Measurements from ENCODE around the gene SMG1.
"Not testable (repeated sequence)": the region's sequence is repeated elsewhere in the genome, so short reads cannot be mapped to it uniquely, and the experiment has no call there.

The SMG1 gene

GRCh38 chr16:18925986-18926865 lies at the start of gene SMG1:
SMG1 (minus strand) TSS chr16:18926408; CDS start chr16:18926041, 367 bp downstream.
- not testable (repeated sequence) for H3K4me1 ChIP-seq (ENCODE audit: control insufficient read depth in 1 of 2, insufficient read depth in 2 of 2, low read length in 2 of 2); H3K27me3 ChIP-seq (ENCODE audit: control insufficient read depth in 1 of 2, insufficient read depth in 2 of 2, low read length in 2 of 2); H3K9me3 ChIP-seq (ENCODE audit: control insufficient read depth in 1 of 2, low read length in 2 of 2); H3K36me3 ChIP-seq (ENCODE audit: control insufficient read depth in 1 of 2, insufficient read depth in 2 of 2, low read length in 2 of 2)
- Histone ChIP-seq H3K9ac (ENCODE audit: low read depth in 1 of 2, low read length in 2 of 2) (peak within 1 kb of the TSS; percentile 66), H3K4me3 (ENCODE audit: low read depth in 1 of 2, low read length in 2 of 2) (peak within 1 kb of the TSS; percentile 74 to 76), H3K27ac (ENCODE audit: low read depth, low read length) (peak within 1 kb of the TSS; percentile 92)

DNA sequence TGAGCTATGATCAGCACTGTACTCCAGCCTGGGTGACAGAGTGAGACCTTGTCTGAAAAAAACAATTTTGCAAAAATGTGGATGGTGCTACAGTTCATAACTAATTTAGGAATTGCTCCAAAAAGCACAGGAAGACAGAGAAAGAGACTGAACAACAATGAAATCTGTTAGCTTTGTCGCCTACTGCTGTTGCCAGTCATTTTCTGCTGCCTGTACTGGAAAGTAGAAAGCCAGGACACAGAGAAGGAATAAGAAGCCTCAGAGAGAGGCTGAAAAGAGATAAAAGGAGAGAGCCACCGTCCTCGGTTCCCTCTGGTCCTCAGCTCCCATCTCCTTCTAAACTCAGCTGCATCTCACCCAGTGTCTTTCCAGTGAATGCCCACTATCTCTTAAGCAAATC lies 48.9 kb upstream of the SMG1 start:
- Histone ChIP-seq H3K4me1 (ENCODE audit: control insufficient read depth in 1 of 2, insufficient read depth in 2 of 2, low read length in 2 of 2) (no peaks in the 10 kb centered on the region), H3K4me3 (ENCODE audit: low read depth in 1 of 2, low read length in 2 of 2) (no peak overlapping the region), H3K9ac (ENCODE audit: low read depth in 1 of 2, low read length in 2 of 2) (no peak overlapping the region), H3K27me3 (ENCODE audit: control insufficient read depth in 1 of 2, insufficient read depth in 2 of 2, low read length in 2 of 2) (no peaks in the 10 kb centered on the region), H3K36me3 (ENCODE audit: control insufficient read depth in 1 of 2, insufficient read depth in 2 of 2, low read length in 2 of 2) (no peaks in the 10 kb centered on the region), H3K9me3 (ENCODE audit: control insufficient read depth in 1 of 2, low read length in 2 of 2) (no peaks in the 10 kb centered on the region), H3K27ac (ENCODE audit: low read depth, low read length) (no peak overlapping the region)

DNA sequence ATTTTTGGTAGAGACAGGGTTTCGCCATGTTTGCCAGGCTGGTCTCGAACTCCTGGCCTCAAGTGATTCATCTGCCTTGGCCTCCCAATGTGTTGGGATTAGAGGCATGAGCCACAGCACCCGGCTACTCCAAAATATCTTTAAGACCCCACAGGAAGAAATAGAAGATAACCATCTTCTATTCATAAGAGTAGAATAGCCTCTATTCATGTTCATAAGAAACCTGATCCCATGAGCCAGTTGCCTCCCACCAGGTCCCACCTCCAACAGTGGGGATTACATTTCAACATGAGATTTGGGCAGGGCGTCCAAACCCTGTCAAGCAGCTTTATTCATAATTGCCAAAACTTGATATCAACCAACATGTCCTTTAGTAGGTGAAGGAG lies 43.6 kb upstream of the SMG1 start:
- Histone ChIP-seq H3K4me3 (ENCODE audit: low read depth in 1 of 2, low read length in 2 of 2) (no peak overlapping the region), H3K36me3 (ENCODE audit: control insufficient read depth in 1 of 2, insufficient read depth in 2 of 2, low read length in 2 of 2) (no peaks in the 10 kb centered on the region), H3K9ac (ENCODE audit: low read depth in 1 of 2, low read length in 2 of 2) (no peak overlapping the region), H3K9me3 (ENCODE audit: control insufficient read depth in 1 of 2, low read length in 2 of 2) (no peaks in the 10 kb centered on the region), H3K27me3 (ENCODE audit: control insufficient read depth in 1 of 2, insufficient read depth in 2 of 2, low read length in 2 of 2) (no peaks in the 10 kb centered on the region), H3K27ac (ENCODE audit: low read depth, low read length) (no peak overlapping the region), H3K4me1 (ENCODE audit: control insufficient read depth in 1 of 2, insufficient read depth in 2 of 2, low read length in 2 of 2) (no peaks in the 10 kb centered on the region)

- Histone ChIP-seq H3K4me3 (ENCODE audit: low read depth in 1 of 2, low read length in 2 of 2) (peak overlapping the region; percentile 26 to 45), H3K27me3 (ENCODE audit: control insufficient read depth in 1 of 2, insufficient read depth in 2 of 2, low read length in 2 of 2) (no peaks in the 10 kb centered on the region), H3K9me3 (ENCODE audit: control insufficient read depth in 1 of 2, low read length in 2 of 2) (no peaks in the 10 kb centered on the region), H3K9ac (ENCODE audit: low read depth in 1 of 2, low read length in 2 of 2) (no peak overlapping the region), H3K4me1 (ENCODE audit: control insufficient read depth in 1 of 2, insufficient read depth in 2 of 2, low read length in 2 of 2) (no peaks in the 10 kb centered on the region), H3K27ac (ENCODE audit: low read depth, low read length) (no peak overlapping the region), H3K36me3 (ENCODE audit: control insufficient read depth in 1 of 2, insufficient read depth in 2 of 2, low read length in 2 of 2) (no peaks in the 10 kb centered on the region)
Measured at GRCh38 chr16:18969050-18969854, 43.0 kb upstream of the SMG1 start.

DNA sequence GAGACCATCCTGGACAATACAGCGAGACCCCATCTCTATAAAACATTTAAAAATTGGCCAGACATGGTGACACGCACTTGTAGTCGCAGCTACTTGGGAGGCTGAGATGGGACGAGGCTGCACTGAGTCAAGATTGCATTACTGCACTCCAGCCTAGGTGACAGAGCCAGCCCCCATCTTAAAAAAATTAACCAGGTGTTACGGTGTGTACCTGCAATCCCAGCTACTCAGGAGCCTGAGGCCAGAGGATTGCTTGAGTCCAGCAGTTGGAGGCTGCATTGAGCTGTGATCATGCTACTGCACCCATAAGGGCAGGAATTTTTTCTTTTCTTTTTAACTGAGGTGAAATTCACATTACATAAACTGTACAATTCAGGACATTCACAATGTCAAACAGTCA lies 40.6 kb upstream of the SMG1 start:
- no peak overlapping the region for H3K4me3 ChIP-seq (ENCODE audit: low read depth in 1 of 2, low read length in 2 of 2)
- no peaks in the 10 kb centered on the region for H3K27me3 ChIP-seq (ENCODE audit: control insufficient read depth in 1 of 2, insufficient read depth in 2 of 2, low read length in 2 of 2)
- no peaks in the 10 kb centered on the region for H3K4me1 ChIP-seq (ENCODE audit: control insufficient read depth in 1 of 2, insufficient read depth in 2 of 2, low read length in 2 of 2)
- no peaks in the 10 kb centered on the region for H3K36me3 ChIP-seq (ENCODE audit: control insufficient read depth in 1 of 2, insufficient read depth in 2 of 2, low read length in 2 of 2)
- no peak overlapping the region for H3K27ac ChIP-seq (ENCODE audit: low read depth, low read length)
- no peak overlapping the region for H3K9ac ChIP-seq (ENCODE audit: low read depth in 1 of 2, low read length in 2 of 2)
- H3K9me3 ChIP-seq (ENCODE audit: control insufficient read depth in 1 of 2, low read length in 2 of 2) = no peaks in the 10 kb centered on the region

DNA sequence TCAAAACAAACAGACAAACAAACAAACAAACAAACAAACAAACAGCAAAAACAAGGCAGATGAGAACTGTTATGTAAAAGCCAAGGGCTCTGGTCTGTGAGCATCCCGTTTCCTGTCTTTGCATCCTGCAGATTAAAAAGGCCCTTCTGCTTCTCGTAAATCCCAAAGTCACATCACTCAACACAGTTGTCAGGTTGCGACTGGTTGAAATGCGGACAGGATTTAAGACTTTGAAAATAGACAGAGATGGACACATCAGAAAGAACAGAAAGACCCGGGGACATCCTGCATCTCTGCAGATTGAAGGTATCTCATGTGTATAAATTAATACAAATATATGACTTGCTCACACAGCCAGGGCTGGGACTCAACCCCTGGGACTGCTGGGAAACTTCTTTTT lies 39.3 kb upstream of the SMG1 start:
- H3K9ac ChIP-seq (ENCODE audit: low read depth in 1 of 2, low read length in 2 of 2) = no peak overlapping the region
- no peaks in the 10 kb centered on the region for H3K9me3 ChIP-seq (ENCODE audit: control insufficient read depth in 1 of 2, low read length in 2 of 2)
- H3K27ac ChIP-seq (ENCODE audit: low read depth, low read length) = no peak overlapping the region
- H3K4me1 ChIP-seq (ENCODE audit: control insufficient read depth in 1 of 2, insufficient read depth in 2 of 2, low read length in 2 of 2) = no peaks in the 10 kb centered on the region
- no peaks in the 10 kb centered on the region for H3K36me3 ChIP-seq (ENCODE audit: control insufficient read depth in 1 of 2, insufficient read depth in 2 of 2, low read length in 2 of 2)
- H3K4me3 ChIP-seq (ENCODE audit: low read depth in 1 of 2, low read length in 2 of 2) = no peak overlapping the region
- no peaks in the 10 kb centered on the region for H3K27me3 ChIP-seq (ENCODE audit: control insufficient read depth in 1 of 2, insufficient read depth in 2 of 2, low read length in 2 of 2)

DNA sequence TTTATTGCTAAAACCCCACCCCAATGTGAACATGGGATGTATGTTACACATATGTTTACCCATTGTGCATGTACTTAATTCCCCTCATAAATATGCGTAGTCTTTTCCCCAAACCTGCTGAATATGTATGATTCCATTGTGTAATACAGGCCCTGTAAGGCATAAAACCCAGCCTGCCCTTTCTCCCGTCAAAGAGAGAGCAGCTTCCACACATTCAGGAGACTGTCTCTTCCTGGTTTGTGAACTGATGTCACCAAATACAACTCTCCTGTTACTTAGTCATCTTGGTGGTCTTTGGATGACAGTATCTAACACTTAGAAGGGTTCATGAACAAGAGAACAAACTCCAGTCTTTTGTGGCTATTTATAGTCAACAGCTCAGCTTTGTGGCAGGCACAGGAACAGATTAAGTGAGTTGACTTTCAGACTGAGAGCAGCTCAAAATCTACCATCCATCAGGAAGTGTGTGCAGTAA lies 32.9 kb upstream of the SMG1 start:
- no peak overlapping the region for H3K27ac ChIP-seq (ENCODE audit: low read depth, low read length)
- no peak overlapping the region for H3K9ac ChIP-seq (ENCODE audit: low read depth in 1 of 2, low read length in 2 of 2)
- no peaks in the 10 kb centered on the region for H3K36me3 ChIP-seq (ENCODE audit: control insufficient read depth in 1 of 2, insufficient read depth in 2 of 2, low read length in 2 of 2)
- H3K27me3 ChIP-seq (ENCODE audit: control insufficient read depth in 1 of 2, insufficient read depth in 2 of 2, low read length in 2 of 2) = no peaks in the 10 kb centered on the region
- no peaks in the 10 kb centered on the region for H3K9me3 ChIP-seq (ENCODE audit: control insufficient read depth in 1 of 2, low read length in 2 of 2)
- H3K4me3 ChIP-seq (ENCODE audit: low read depth in 1 of 2, low read length in 2 of 2) = no peak overlapping the region
- H3K4me1 ChIP-seq (ENCODE audit: control insufficient read depth in 1 of 2, insufficient read depth in 2 of 2, low read length in 2 of 2) = no peaks in the 10 kb centered on the region

DNA sequence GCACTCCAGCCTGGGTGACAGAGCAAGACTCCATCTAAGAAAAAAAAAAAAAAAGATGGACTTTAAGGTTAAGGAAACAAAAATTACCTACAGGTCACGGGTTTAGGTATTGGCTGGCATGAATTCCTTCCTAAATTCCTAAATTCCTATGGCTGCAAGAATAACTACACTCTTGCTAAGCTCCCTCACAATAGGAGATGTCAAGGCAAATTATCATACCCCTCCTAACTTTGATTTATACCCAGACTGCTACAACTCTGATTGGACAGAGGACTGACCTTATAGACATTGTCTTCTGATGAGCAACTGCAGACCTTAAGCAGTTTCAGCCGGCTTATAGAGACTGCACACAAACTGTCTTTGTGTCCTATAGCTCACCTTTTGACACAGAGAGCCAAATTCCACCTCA lies 32.4 kb upstream of the SMG1 start:
- no peaks in the 10 kb centered on the region for H3K27me3 ChIP-seq (ENCODE audit: control insufficient read depth in 1 of 2, insufficient read depth in 2 of 2, low read length in 2 of 2)
- H3K4me1 ChIP-seq (ENCODE audit: control insufficient read depth in 1 of 2, insufficient read depth in 2 of 2, low read length in 2 of 2) = no peaks in the 10 kb centered on the region
- H3K27ac ChIP-seq (ENCODE audit: low read depth, low read length) = no peak overlapping the region
- no peaks in the 10 kb centered on the region for H3K9me3 ChIP-seq (ENCODE audit: control insufficient read depth in 1 of 2, low read length in 2 of 2)
- H3K36me3 ChIP-seq (ENCODE audit: control insufficient read depth in 1 of 2, insufficient read depth in 2 of 2, low read length in 2 of 2) = no peaks in the 10 kb centered on the region
- H3K9ac ChIP-seq (ENCODE audit: low read depth in 1 of 2, low read length in 2 of 2) = no peak overlapping the region
- no peak overlapping the region for H3K4me3 ChIP-seq (ENCODE audit: low read depth in 1 of 2, low read length in 2 of 2)

- not testable (repeated sequence) for H3K27me3 ChIP-seq (ENCODE audit: control insufficient read depth in 1 of 2, insufficient read depth in 2 of 2, low read length in 2 of 2); H3K4me1 ChIP-seq (ENCODE audit: control insufficient read depth in 1 of 2, insufficient read depth in 2 of 2, low read length in 2 of 2); H3K36me3 ChIP-seq (ENCODE audit: control insufficient read depth in 1 of 2, insufficient read depth in 2 of 2, low read length in 2 of 2); H3K9ac ChIP-seq (ENCODE audit: low read depth in 1 of 2, low read length in 2 of 2); H3K4me3 ChIP-seq (ENCODE audit: low read depth in 1 of 2, low read length in 2 of 2); H3K27ac ChIP-seq (ENCODE audit: low read depth, low read length); H3K9me3 ChIP-seq (ENCODE audit: control insufficient read depth in 1 of 2, low read length in 2 of 2)
Measured at GRCh38 chr16:18956658-18957241, 30.5 kb upstream of the SMG1 start.
